ENCODE measurements around the gene ZNF609.

The ZNF609 gene

DNA sequence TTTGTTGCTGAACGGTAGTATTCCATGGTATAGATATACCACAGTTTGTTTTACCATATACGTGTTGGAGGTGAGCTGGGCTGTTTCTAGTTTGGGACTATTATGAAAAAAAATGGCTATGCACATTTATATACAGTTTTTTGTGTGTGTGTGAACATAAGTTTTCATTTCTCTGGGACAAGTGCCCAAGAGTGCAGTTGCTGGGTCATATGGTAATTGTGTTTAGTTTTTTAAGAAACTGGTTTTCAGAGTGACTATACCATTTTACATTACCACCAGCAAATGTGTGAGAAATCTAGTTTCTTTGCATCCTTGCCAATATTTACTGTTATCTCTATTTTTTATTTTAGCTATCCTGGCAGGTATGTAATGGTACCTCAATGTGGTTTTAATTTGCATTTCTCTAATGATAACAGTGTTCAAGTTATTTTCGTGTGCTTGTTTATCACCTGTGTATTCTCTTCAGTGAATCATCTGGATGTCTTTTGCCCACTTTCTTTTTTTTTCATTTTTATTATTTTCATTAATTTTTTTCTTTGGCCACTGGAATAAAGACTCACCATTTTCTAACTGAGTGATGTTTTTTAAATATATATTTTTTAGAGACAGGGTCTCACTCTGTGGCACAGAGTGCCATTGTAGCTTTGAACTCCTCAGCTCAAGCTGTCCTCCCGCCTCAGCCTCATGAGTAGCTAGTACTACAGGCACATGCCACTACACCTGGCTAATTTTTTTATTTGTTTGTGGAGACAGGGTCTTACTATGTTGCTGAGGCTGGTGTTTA lies 75.3 kb downstream of the ZNF609 start:
- no peak for DNase-seq (ENCODE audit: low spot score)

GRCh38 chr15:64536244-64536836 lies 76.0 kb downstream of the ZNF609 start:
- DNase-seq (ENCODE audit: low spot score), result no peak

GRCh38 chr15:64542091-64542490 lies 81.7 kb downstream of the ZNF609 start:
- DNase-seq (ENCODE audit: low spot score), result no peak

DNA sequence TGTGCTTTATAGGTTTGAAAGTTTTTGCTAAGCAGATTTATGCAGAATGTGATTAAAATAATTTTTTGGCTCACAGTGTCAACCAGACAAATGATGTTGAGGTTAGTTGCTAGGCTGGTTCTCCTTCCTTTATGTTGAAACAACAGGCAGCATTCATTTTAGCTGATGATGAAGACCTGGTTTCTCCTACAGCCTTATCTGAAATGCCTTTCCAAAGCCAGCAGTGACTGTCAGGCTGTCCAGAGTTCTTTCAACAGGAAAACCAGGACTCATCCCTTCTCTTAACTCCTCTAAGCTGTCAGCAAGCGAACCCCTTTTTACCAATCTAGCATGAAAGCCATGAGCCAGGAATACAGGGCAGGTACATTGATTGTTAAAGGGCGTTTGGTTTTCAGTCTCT lies 84.1 kb downstream of the ZNF609 start:
- DNase-seq (ENCODE audit: low spot score), result no peak

GRCh38 chr15:64547275-64547674 lies 86.9 kb downstream of the ZNF609 start:
- DNase-seq (ENCODE audit: low spot score), result no peak

DNA sequence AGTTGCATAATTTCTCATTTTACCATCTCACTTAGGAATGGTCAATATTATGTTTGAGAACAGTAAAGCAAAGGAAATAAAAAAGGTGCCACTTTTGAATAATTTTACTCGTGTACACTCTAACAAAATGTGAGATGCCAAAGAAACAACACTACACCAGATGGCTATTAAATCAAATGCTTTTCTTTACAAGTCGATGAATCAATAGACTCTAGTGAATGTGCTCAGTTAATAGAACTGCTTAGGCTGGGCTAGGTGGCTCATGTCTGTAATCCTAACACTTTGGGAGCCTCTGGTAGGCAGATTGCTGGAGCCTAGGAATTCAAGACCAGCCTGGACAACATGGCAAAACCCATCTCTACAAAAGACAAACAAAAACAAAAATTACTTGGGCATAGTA lies 87.9 kb downstream of the ZNF609 start:
- DNase-seq (ENCODE audit: low spot score), result no peak

GRCh38 chr15:64549860-64550259 lies 89.5 kb downstream of the ZNF609 start:
- DNase-seq (ENCODE audit: low spot score), result no peak

GRCh38 chr15:64552281-64552948 lies 92.0 kb downstream of the ZNF609 start:
- DNase-seq (ENCODE audit: low spot score), result no peak

- DNase-seq (ENCODE audit: low spot score), result no peak
Measured at GRCh38 chr15:64558460-64559179, 98.2 kb downstream of the ZNF609 start.

- no peak for DNase-seq (ENCODE audit: low spot score)
Measured at GRCh38 chr15:64559243-64559642, 98.9 kb downstream of the ZNF609 start.

DNA sequence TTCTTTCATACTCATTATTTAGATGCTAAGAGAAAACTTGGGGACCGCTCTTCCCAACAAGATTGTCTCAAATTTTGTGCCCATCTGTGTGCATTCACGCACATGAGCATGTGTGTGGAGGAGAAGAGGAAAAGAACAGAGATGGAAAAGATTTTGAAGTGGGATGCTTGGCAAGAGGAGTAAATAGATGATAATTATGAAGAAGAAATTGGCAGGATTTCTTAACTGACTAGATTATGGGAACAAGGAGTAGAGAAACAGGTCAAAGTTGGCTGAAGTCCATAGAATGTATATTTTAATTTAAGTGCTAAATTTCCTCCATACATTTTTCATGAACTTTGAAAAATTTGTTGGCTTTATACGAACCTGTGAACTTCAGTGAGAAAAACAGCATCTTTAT lies 100.1 kb downstream of the ZNF609 start:
- DNase-seq (ENCODE audit: low spot score), result no peak

- DNase-seq (ENCODE audit: low spot score), result no peak
Measured at GRCh38 chr15:64560998-64561397, 100.6 kb downstream of the ZNF609 start.

DNA sequence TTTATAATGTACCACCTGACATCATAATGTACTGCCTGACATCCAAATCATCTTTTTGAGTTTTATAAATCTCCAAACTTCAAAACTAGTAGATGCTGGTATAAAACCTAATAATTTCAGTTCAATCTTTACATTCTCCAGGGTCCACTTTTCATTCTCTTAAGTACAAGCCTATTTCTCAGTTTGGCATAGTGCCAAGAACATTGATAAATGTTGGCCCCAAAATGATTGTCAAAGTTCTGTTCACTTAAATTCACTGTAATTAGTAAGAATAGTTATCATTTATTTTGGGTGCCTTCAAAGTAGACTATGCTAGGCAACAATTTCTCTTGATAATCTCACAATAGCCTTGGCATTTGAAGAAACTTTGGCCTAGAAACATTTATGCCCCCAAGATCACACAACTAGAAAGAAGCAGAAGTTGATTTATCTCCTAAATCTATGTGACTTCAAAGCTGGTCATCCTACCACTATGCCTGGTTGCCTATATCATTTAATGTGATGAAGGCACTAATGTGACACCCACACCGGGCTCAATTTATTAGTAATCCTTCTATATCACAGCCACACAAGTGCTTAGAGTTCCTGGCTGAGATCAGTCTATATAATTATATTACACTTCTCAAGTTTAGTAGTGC lies 101.7 kb downstream of the ZNF609 start:
- DNase-seq (ENCODE audit: low spot score), result no peak

DNA sequence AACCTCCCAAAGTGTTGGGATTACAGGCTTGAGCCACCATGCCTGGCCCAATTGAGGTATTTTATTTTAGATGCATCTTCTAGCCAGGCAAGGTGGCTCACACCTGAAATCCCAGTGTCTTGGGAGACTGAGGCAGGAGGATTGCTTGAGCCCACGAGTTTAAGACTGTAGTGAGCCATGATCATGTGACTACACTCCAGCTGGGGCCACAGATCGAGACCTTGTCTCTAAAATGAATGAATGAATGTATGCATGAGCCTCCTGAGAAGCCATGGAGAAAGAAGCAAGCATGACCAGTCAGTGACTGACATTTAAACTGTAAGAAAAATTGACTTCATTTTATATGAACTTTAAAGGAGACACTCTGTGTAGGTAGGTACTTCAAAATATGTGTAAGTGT lies 105.7 kb downstream of the ZNF609 start:
- DNase-seq (ENCODE audit: low spot score), result no peak

- DNase-seq (ENCODE audit: low spot score), result no peak
Measured at GRCh38 chr15:64566629-64567427, 106.5 kb downstream of the ZNF609 start.

DNA sequence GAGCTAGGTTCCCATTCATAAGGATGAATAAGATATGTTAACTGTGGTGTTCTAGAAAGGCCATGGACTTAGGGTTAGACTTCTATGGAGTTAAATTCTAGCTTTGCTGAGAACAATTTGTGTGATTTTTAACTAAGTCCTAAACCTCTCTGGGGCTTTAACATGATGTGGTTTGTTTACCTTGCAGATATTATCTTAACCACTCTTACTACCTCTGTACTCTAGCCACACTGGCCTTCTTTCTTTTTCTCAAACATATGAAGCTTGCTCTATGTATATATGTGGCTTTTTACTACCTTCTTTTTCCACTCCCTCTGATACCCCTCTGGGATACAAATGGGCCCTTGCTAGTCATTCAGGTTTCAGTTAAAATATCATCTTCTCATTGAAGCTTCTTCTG lies 108.4 kb downstream of the ZNF609 start:
- DNase-seq (ENCODE audit: low spot score), result no peak

- no peak for DNase-seq (ENCODE audit: low spot score)
Measured at GRCh38 chr15:64571857-64572291, 111.5 kb downstream of the ZNF609 start.

- no peak for DNase-seq (ENCODE audit: low spot score)
Measured at GRCh38 chr15:64572856-64573255, 112.5 kb downstream of the ZNF609 start.

GRCh38 chr15:64574301-64575017 lies 114.1 kb downstream of the ZNF609 start:
- no peak for DNase-seq (ENCODE audit: low spot score)

- no peak for DNase-seq (ENCODE audit: low spot score)
Measured at GRCh38 chr15:64580696-64581407, 120.5 kb downstream of the ZNF609 start.
